ENCODE data around the gene LINGO1.

LINGO1 gene

DNA sequence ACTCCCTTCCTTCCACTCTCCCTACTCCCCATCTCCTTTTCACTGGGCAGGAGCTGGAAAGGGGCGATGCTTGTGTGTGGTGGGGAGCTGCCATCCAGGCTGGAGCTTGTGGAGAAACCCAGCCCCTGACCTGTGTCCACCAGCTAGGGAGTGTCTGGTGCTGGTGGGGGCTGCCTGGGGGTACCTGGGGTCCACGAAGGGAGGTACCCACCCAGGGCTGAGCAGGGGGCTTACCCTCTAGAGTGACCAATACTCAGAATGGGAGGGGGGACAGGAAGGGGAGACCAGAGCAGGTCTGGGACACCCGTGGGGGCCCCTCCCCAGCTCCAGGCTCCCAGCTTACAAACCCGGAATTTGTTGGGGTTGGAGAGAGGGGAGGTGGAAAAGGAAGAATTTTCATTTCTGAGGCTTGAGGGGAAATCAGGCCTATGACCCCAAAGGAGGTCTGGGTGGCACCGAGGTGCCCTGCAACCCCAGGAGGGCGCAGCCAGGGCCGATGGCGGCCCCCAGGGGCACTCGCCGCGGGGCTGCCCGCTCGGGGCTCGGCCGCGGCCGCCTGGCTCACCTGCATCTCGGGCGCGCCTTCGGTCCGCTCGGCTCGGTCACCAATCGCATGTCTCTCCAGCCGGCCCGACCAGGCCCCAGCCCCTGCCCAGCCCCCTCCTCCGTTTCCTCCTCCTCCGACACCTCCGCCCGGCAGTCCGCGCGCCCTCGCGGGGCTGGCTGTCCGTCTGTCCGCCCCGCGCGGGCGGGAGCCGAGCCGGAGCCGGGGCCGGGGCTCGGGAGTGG, 773 bp downstream of the LINGO1 start:
- Mint-ChIP-seq H3K36me3 (no peaks in the 10 kb centered on the region), H3K4me1 (peaks cover 8% of the 10 kb centered on the region), H3K9me3 (no peaks in the 10 kb centered on the region), H3K27ac (no peak overlapping the region), H3K27me3 (peaks cover 18% of the 10 kb centered on the region), H3K4me3 (peak overlapping the region; percentile 44)
- no peak for DNase-seq (ENCODE audit: low spot score in 2 of 2)
- ATAC-seq (ENCODE audit: low read depth): no peak

DNA sequence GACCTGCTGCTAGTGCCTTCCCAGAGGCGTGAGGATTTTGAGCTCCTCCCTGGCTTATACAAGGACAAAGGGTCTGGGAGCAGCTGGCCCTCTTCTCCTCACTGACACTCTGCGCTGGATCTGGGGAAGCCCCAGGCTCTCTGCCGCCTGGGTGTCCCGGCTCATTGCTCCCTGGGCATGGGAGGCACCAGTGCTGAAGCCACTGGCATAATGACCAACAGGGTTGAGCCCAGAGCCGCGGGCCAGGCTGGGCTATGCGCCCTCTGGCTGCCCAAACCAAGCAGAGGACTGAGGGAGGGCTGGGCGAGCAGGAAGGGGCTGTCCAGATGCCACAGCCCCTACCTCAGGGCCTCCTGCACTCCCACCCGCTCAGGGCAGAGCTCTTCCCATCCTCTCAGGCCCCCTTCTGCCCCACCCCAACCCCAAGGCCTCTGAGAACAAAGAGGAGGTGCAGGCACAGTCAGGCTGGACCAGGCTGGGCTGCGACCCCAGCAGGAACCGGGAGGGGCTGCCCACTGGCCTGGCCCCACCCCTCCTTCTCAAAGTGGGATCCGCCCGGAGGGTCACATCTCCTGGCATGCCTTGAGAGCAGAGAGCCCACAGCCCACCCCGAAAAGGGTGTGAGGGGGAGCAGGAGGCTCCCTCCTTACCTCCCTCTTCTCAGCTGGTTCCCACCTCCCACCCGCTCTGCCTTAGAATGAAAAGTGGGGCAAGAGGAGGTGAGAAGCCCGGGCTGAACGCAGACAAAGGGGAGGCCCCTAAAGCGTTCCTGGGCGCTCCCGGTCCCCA, 1.6 kb downstream of the LINGO1 start:
- Mint-ChIP-seq H3K27ac (no peak overlapping the region), H3K4me1 (peaks cover 8% of the 10 kb centered on the region), H3K36me3 (no peaks in the 10 kb centered on the region), H3K27me3 (peaks cover 18% of the 10 kb centered on the region), H3K4me3 (peak overlapping the region; percentile 44), H3K9me3 (no peaks in the 10 kb centered on the region)
- DNase-seq (ENCODE audit: low spot score in 2 of 2) (no peak), ATAC-seq (ENCODE audit: low read depth) (no peak)

GRCh38 chr15:77630056-77630455, 2.7 kb downstream of the LINGO1 start:
- Mint-ChIP-seq H3K27ac (no peak overlapping the region), H3K9me3 (no peaks in the 10 kb centered on the region), H3K36me3 (no peaks in the 10 kb centered on the region), H3K27me3 (peaks cover 12% of the 10 kb centered on the region), H3K4me3 (no peak overlapping the region), H3K4me1 (peaks cover 8% of the 10 kb centered on the region)
- DNase-seq (ENCODE audit: low spot score in 2 of 2): no peak
- no peak for ATAC-seq (ENCODE audit: low read depth)

DNA sequence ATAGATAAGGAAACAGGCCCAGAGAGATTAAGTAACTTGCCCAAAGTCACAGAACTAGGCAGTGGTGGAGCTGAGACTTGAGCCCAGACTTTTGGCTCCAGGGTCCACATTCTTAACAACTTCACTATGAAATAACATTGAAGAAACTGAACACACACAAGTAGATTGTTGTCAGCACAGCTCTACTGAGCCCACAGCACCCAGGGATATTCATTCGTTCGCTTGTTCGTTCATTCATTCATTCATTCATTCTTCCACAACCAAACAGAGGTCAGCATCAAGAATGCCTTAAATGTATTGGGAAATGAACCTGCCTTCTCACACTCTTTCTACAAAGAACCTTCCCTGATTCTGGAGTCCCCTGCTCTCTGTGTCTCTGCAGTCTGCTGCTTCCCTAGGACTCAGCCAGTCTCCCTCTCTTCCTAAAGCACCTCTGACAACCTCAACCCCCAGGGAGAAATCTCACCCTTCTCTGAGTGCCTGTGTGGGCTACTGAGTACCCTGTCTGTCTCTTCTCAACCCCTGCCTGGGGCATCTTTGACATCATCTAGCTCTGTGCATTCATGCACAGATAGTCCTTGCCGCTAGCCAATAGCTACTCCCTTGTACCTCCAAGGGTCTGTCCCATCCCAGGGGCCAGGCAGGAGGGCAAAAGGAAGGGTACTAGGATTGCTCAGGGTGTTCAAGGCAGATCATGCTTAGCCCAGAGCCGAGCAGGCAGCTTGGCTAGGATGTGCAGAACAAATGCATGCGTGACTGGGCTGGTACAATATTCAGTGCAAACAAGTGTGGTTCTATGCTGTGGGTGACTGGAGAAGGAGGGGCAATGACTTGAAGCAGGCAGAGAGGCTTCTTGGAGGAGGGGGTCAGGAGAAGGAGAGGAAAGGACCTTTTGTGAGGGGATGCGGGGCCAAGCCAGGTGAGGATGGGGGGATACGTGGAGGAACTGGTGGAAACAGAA, 3.4 kb downstream of the LINGO1 start:
- H3K27ac Mint-ChIP-seq: no peak overlapping the region
- H3K4me1 Mint-ChIP-seq: peaks cover 7% of the 10 kb centered on the region
- ATAC-seq (ENCODE audit: low read depth) (no peak), DNase-seq (ENCODE audit: low spot score in 2 of 2) (no peak)
- peaks cover 10% of the 10 kb centered on the region for H3K27me3 Mint-ChIP-seq
- no peaks in the 10 kb centered on the region for H3K9me3 Mint-ChIP-seq
- H3K36me3 Mint-ChIP-seq: no peaks in the 10 kb centered on the region
- no peak overlapping the region for H3K4me3 Mint-ChIP-seq

DNA sequence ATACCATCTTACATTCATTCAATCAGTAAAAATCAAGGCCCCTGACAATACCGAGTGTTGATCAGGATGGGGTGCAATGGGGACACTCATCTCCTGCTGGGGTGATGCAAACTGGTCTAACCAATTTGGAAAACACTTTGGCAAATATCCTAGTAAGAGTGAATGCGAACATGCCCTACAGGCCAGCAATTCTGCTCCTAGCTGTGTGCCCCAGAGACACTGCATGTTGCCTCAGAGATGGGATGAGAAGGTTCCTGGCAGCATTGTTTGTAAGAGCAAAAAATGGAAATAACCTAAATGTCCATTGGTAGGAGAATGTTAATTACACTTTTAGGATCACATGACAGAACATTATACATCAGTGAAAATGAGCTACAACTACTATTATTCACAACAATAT, 4.7 kb downstream of the LINGO1 start:
- Mint-ChIP-seq H3K27ac (no peak overlapping the region), H3K27me3 (peaks cover 11% of the 10 kb centered on the region)

GRCh38 chr15:77627581-77627980, 5.1 kb downstream of the LINGO1 start:
- H3K4me3 Mint-ChIP-seq: no peak overlapping the region
- no peaks in the 10 kb centered on the region for H3K4me1 Mint-ChIP-seq
- H3K9me3 Mint-ChIP-seq: no peaks in the 10 kb centered on the region
- no peaks in the 10 kb centered on the region for H3K36me3 Mint-ChIP-seq
- peaks cover 11% of the 10 kb centered on the region for H3K27me3 Mint-ChIP-seq
- H3K27ac Mint-ChIP-seq: no peak overlapping the region
- DNase-seq (ENCODE audit: low spot score in 2 of 2) (no peak), ATAC-seq (ENCODE audit: low read depth) (no peak)

More for the DNA sequence above, 4.7 kb downstream of the LINGO1 start:
- H3K36me3 Mint-ChIP-seq: no peaks in the 10 kb centered on the region
- no peak for DNase-seq (ENCODE audit: low spot score in 2 of 2)
- no peaks in the 10 kb centered on the region for H3K9me3 Mint-ChIP-seq
- H3K4me3 Mint-ChIP-seq: no peak overlapping the region
- H3K4me1 Mint-ChIP-seq: no peaks in the 10 kb centered on the region
- no peak for ATAC-seq (ENCODE audit: low read depth)

GRCh38 chr15:77627067-77627466, 5.6 kb downstream of the LINGO1 start:
- Mint-ChIP-seq H3K27ac (no peak overlapping the region), H3K4me3 (no peak overlapping the region), H3K4me1 (no peaks in the 10 kb centered on the region), H3K27me3 (peaks cover 11% of the 10 kb centered on the region), H3K36me3 (no peaks in the 10 kb centered on the region), H3K9me3 (no peaks in the 10 kb centered on the region)
- DNase-seq (ENCODE audit: low spot score in 2 of 2): no peak
- ATAC-seq (ENCODE audit: low read depth): no peak

GRCh38 chr15:77626002-77626401, 6.7 kb downstream of the LINGO1 start:
- Mint-ChIP-seq H3K4me1 (peaks cover 3% of the 10 kb centered on the region), H3K4me3 (no peak overlapping the region), H3K27ac (no peak overlapping the region), H3K27me3 (peaks cover 15% of the 10 kb centered on the region), H3K36me3 (no peaks in the 10 kb centered on the region), H3K9me3 (no peaks in the 10 kb centered on the region)
- DNase-seq (ENCODE audit: low spot score in 2 of 2): no peak
- ATAC-seq (ENCODE audit: low read depth): no peak

- H3K4me3 Mint-ChIP-seq: no peak overlapping the region
- H3K4me1 Mint-ChIP-seq: peaks cover 3% of the 10 kb centered on the region
- ATAC-seq (ENCODE audit: low read depth) (no peak), DNase-seq (ENCODE audit: low spot score in 2 of 2) (no peak)
- peaks cover 15% of the 10 kb centered on the region for H3K27me3 Mint-ChIP-seq
- no peaks in the 10 kb centered on the region for H3K36me3 Mint-ChIP-seq
- no peak overlapping the region for H3K27ac Mint-ChIP-seq
- H3K9me3 Mint-ChIP-seq: no peaks in the 10 kb centered on the region
Observed at GRCh38 chr15:77625376-77625775, 7.3 kb downstream of the LINGO1 start.

GRCh38 chr15:77624868-77625267, 7.8 kb downstream of the LINGO1 start:
- Mint-ChIP-seq H3K9me3 (no peaks in the 10 kb centered on the region), H3K4me3 (no peak overlapping the region), H3K4me1 (peaks cover 3% of the 10 kb centered on the region), H3K27me3 (peaks cover 15% of the 10 kb centered on the region), H3K27ac (no peak overlapping the region), H3K36me3 (no peaks in the 10 kb centered on the region)
- DNase-seq (ENCODE audit: low spot score in 2 of 2): no peak
- no peak for ATAC-seq (ENCODE audit: low read depth)

DNA sequence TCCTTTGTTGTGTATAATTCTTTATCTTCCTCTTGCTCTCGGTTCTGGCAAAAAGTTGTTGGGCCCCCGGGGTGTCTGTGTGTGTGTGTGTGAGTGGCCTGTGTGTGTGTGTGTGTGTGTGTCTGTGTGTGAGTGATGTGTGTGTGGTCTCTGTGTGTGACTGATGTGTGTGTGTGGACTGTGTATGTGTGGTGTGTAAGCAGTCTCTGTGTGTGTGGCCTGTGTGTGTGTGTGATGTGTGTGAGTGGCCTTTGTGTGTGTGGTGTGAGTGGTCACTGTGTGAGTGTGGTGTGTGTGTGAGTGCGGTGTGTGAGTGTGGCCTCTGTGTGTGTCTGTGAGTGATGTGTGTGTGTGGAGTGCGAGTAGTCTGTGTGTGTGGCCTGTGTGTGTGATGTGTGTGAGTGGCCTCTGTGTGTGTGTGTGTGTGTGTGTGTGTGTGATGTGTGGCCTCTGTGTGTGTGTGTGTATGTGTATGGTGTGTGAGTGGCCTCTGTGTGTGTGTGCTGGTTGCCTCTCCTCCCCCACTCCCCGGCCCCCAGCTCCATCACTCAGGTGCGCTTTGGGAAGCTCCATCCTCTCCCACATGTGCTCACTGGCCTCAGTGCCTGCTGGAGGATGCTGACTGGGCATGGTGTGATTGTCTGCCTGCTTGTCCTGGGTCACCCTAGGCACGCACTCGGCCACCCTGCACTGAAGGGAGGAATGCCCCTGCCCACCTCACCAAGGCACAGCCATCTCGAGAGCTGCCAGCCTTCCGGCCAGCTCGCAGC, 8.8 kb downstream of the LINGO1 start:
- Mint-ChIP-seq H3K27me3 (peaks cover 14% of the 10 kb centered on the region), H3K4me3 (no peak overlapping the region)

DNA sequence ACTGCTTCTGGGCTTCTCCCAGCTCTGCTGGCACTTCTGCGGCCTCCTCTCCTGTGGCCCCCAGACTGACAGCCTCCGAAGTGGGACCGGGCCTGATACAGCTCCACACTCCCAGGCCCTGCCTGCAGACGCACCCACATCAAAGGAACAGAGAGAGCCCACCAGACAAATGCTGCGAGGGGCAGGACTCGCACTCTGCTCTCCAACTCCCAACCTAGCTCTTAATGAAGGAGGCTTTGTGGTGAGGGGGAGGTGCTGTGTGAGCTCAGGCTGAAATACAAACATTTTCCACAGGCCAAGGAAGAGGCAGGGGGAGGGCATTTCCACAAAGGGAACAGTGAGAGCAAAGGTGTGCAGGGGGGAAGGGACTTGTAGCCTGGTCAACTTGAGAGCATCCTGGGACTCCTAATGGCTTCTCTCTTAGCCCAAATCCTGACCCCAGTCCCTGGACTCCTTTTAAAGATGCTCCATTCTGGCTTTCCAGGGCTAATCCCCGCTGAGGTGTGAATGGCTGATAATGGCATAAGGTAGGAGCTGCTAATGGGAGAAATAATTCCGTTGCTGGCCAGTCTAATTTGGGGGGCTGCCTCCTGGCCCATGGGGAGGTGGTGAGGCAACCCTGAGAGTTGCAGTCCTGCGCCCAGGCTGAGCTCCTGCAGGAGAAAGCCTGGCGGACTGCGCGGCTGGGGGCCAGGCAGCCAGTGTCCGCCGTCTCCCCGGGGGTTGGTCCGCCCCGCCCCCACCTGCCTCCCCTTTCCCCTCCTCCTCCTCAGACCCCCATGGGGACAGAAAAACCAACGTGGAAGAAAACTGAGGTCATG, 9.6 kb downstream of the LINGO1 start:
- no peak overlapping the region for H3K27ac Mint-ChIP-seq
- peaks cover 17% of the 10 kb centered on the region for H3K27me3 Mint-ChIP-seq
- peaks cover 3% of the 10 kb centered on the region for H3K4me1 Mint-ChIP-seq
- H3K4me3 Mint-ChIP-seq: no peak overlapping the region
- no peak for DNase-seq (ENCODE audit: low spot score in 2 of 2)
- no peak for ATAC-seq (ENCODE audit: low read depth)
- no peaks in the 10 kb centered on the region for H3K9me3 Mint-ChIP-seq
- H3K36me3 Mint-ChIP-seq: no peaks in the 10 kb centered on the region

More for the DNA sequence above, 8.8 kb downstream of the LINGO1 start:
- Mint-ChIP-seq H3K27ac (no peak overlapping the region), H3K36me3 (no peaks in the 10 kb centered on the region), H3K4me1 (peaks cover 3% of the 10 kb centered on the region), H3K9me3 (no peaks in the 10 kb centered on the region)
- ATAC-seq (ENCODE audit: low read depth) (no peak), DNase-seq (ENCODE audit: low spot score in 2 of 2) (no peak)
